Ecto neural progenitor cell (in vitro differentiated cells): ENCODE measurements around the gene NMRAL1.

Source experiments
- DNase-seq: peaks from one replicate; pipeline ENCODE4 v3.0.0-alpha.2; 2018; ENCODE audit warnings: low spot score

Gene NMRAL1

GRCh38 chr16:4505356-4506147, 31.1 kb upstream of the NMRAL1 start:
- no peak for DNase-seq

GRCh38 chr16:4501071-4501478, 26.6 kb upstream of the NMRAL1 start:
- no peak for DNase-seq

GRCh38 chr16:4500272-4500671, 25.8 kb upstream of the NMRAL1 start:
- DNase-seq, result no peak

GRCh38 chr16:4499196-4499555, 24.8 kb upstream of the NMRAL1 start:
- DNase-seq, result no peak

GRCh38 chr16:4498546-4499195, 24.2 kb upstream of the NMRAL1 start:
- no peak for DNase-seq

- no peak for DNase-seq
Observed at GRCh38 chr16:4496305-4496704, 21.9 kb upstream of the NMRAL1 start.

- DNase-seq, result no peak
Observed at GRCh38 chr16:4495766-4496165, 21.3 kb upstream of the NMRAL1 start.

GRCh38 chr16:4494746-4495490, 20.5 kb upstream of the NMRAL1 start:
- no peak for DNase-seq

- DNase-seq, result no peak
Observed at GRCh38 chr16:4491898-4492297, 17.5 kb upstream of the NMRAL1 start.

- no peak for DNase-seq
Observed at GRCh38 chr16:4489030-4489429, 14.6 kb upstream of the NMRAL1 start.

GRCh38 chr16:4488499-4488967, 14.1 kb upstream of the NMRAL1 start:
- no peak for DNase-seq

- DNase-seq, result no peak
Observed at GRCh38 chr16:4487955-4488498, 13.6 kb upstream of the NMRAL1 start.

- DNase-seq, result no peak
Observed at GRCh38 chr16:4486126-4486893, 11.9 kb upstream of the NMRAL1 start.

GRCh38 chr16:4481963-4482362, 7.5 kb upstream of the NMRAL1 start:
- no peak for DNase-seq

GRCh38 chr16:4481526-4481925, 7.1 kb upstream of the NMRAL1 start:
- no peak for DNase-seq

- no peak for DNase-seq
Observed at GRCh38 chr16:4477966-4478365, 3.5 kb upstream of the NMRAL1 start.

- peak; percentile 94 for DNase-seq
Observed at GRCh38 chr16:4475880-4476788, 1.7 kb upstream of the NMRAL1 start, which contains the start of gene HMOX2. Gene HMOX2 (plus strand): TSS chr16:4476398. CDS start chr16:4505525, 29,127 bp downstream.

GRCh38 chr16:4472880-4473279, 1.5 kb downstream of the NMRAL1 start:
- DNase-seq, result no peak

- DNase-seq, result no peak
Observed at GRCh38 chr16:4471869-4472268, 2.6 kb downstream of the NMRAL1 start.

- DNase-seq, result no peak
Observed at GRCh38 chr16:4468972-4469371, 5.5 kb downstream of the NMRAL1 start.

- no peak for DNase-seq
Observed at GRCh38 chr16:4467916-4468315, 6.5 kb downstream of the NMRAL1 start.
